ENCODE data around the gene CAB39L. TPM values are rescaled to one million over a fixed set of nuclear protein-coding genes. Genes with fewer than 3 reads are reported as not detected.

CAB39L gene
- total and polyA plus RNA-seq, 2 donors (not counting 3 experiments of a cell fraction or from before 2014, with no cell fraction given) = 3.1 to 7.2 TPM

- ChIA-PET CTCF (no interaction called here), POLR2A (no interaction called here)
- Histone ChIP-seq H3K9me1 (replicated peaks; ENCODE audit: control insufficient read depth, extremely low read depth, insufficient read depth, low read length) (no peaks in the 10 kb centered on the region), H4K20me1 (replicated peaks; ENCODE audit: control insufficient read depth, extremely low read depth, insufficient read depth, low read length) (no peaks in the 10 kb centered on the region), H3K36me3 (ENCODE audit: control insufficient read depth in 2 of 2, extremely low read depth in 1 of 2, insufficient read depth in 2 of 2, low read length in 2 of 2) (no peaks in the 10 kb centered on the region), H3K4me2 (ENCODE audit: insufficient read depth, low read length) (no peak overlapping the region), H3K9me3 (replicated peaks; ENCODE audit: control insufficient read depth, insufficient read depth, low read length) (no peaks in the 10 kb centered on the region), H3K9ac (replicated peaks; ENCODE audit: extremely low read depth, insufficient read depth, low read length) (no peak overlapping the region), H3K27ac (ENCODE audit: insufficient read depth, low read depth, low read length) (no peak overlapping the region), H3K79me2 (ENCODE audit: control insufficient read depth, insufficient read depth, low read length) (no peaks in the 10 kb centered on the region), H2AFZ (ENCODE audit: low read depth, low read length) (no peak overlapping the region), H3K4me1 (ENCODE audit: control insufficient read depth, extremely low read depth, insufficient read depth, low read length) (no peaks in the 10 kb centered on the region), H3K27me3 (ENCODE audit: control insufficient read depth in 2 of 2, insufficient read depth in 2 of 2, low read length in 2 of 2) (no peaks in the 10 kb centered on the region), H3K4me3 (replicated peaks in 1 of 3; ENCODE audit: insufficient read depth in 1 of 3, low read depth in 1 of 3, low read length in 3 of 3) (no peak overlapping the region)
- DNase-seq (ENCODE audit: low read depth, low spot score) (peak; percentile 21), FAIRE-seq (no peak)
- TF ChIP-seq CTCF (IDR thresholded peaks at IDR 0.05; ENCODE audit: extremely low read depth in 1 of 2, insufficient read depth in 1 of 2, low read depth in 1 of 2, low read length in 2 of 2) = no peak
- TF ChIP-seq POLR2A (IDR thresholded peaks at IDR 0.05; ENCODE audit: low read depth, low read length) = no peak
- TF ChIP-seq FOS (IDR thresholded peaks at IDR 0.05; ENCODE audit: borderline replicate concordance, insufficient read depth, low read length) = no peak
- no peak for TF ChIP-seq MAX (IDR thresholded peaks at IDR 0.05; ENCODE audit: insufficient read depth, insufficient read length)
- TF ChIP-seq EZH2 (IDR thresholded peaks at IDR 0.05; ENCODE audit: borderline replicate concordance, low read depth, low read length, severe bottlenecking) = no peak
- no peak for TF ChIP-seq GATA2 (IDR thresholded peaks at IDR 0.05; ENCODE audit: insufficient read depth, insufficient read length, low read depth, low read length)
- TF ChIP-seq POLR2AphosphoS5 (IDR thresholded peaks at IDR 0.05; ENCODE audit: insufficient read depth, low read depth, low read length) = no peak
- TF ChIP-seq JUN (IDR thresholded peaks at IDR 0.05; ENCODE audit: borderline replicate concordance, insufficient read depth, insufficient read length, low read depth) = no peak
- TF ChIP-seq MYC (IDR thresholded peaks at IDR 0.05; ENCODE audit: low read depth, low read length) = no peak
- dilution Hi-C loops (cut with MboI; ENCODE audit: extremely low pct_ligation_motif_present, low sequenced_read_pairs) (no loop called here), intact Hi-C loops (cut with micrococcal nuclease) (no loop called here)
- BruUV-seq (replicated peaks) = no TSS peak
Observed at GRCh38 chr13:49488563-49488962, 44.7 kb upstream of the CAB39L start.

Measured in endothelial cell of umbilical vein (primary cell).